GM12864 (cell line): ENCODE data around the gene NIPSNAP2.

Experiments
- DNase-seq: peaks from one replicate; pipeline ENCODE4 v3.0.0-alpha.2; 2011; ENCODE audit warnings: low read depth
- H3K4me3 ChIP-seq: 2 replicates; pipeline ENCODE4 v1.5.1; 2011; ENCODE audit warnings: mild to moderate bottlenecking, low read depth, low read length, control low read depth
- TF ChIP-seq, protein P1 (sequence below): IDR thresholded peaks from 2 replicates; pipeline ENCODE4 v1.5.1; 2011; ENCODE audit warnings: low read depth, mild to moderate bottlenecking, moderate library complexity, low read length, control low read depth, inconsistent platforms; ENCODE audit errors: missing control alignments

NIPSNAP2 gene

DNA sequence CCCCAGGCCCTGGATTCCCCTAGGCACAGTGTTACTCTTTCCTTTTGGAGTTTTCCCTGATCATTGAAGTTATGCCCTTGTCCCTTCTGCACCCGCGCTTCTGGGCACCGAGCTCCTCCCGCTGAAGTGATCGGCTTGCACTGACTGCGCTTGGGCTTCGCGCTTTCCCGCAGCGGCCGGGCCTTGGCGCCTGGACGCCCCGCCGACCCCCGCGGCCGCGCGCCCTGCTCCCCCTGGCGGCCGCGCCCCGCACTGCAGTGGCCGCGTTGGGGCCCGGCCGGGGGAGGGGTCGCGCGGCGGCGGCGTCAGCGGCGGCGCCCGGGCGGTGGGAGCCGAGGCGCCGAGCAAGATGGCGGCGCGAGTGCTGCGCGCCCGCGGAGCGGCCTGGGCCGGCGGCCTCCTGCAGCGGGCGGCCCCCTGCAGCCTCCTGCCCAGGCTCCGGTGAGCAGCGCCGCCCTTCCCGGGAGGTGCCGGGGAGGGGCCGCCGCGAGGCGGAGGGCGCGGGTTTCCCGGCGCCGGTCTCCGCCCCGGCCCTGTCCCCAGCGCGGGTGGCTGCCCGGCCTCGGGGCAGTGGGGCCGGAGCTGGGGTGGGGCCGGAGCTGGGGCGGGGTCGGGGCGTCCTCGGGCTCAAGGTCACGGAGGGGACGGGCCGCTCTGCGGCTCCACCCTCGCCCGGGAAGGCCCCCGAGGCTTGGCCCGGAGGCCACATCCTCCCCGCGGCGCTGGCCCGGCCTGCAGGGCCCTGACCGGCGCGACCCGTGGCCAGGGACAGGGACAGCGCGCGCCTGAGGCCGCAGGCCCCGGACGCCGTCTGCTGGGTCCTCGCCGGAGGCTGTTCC, at the start of gene NIPSNAP2:
Gene NIPSNAP2 (plus strand): TSS at position 325 of the 839 bp plus-strand sequence. CDS start 25 bp downstream, at position 350.
- TF ChIP-seq, protein P1, sequence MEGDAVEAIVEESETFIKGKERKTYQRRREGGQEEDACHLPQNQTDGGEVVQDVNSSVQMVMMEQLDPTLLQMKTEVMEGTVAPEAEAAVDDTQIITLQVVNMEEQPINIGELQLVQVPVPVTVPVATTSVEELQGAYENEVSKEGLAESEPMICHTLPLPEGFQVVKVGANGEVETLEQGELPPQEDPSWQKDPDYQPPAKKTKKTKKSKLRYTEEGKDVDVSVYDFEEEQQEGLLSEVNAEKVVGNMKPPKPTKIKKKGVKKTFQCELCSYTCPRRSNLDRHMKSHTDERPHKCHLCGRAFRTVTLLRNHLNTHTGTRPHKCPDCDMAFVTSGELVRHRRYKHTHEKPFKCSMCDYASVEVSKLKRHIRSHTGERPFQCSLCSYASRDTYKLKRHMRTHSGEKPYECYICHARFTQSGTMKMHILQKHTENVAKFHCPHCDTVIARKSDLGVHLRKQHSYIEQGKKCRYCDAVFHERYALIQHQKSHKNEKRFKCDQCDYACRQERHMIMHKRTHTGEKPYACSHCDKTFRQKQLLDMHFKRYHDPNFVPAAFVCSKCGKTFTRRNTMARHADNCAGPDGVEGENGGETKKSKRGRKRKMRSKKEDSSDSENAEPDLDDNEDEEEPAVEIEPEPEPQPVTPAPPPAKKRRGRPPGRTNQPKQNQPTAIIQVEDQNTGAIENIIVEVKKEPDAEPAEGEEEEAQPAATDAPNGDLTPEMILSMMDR: peak; percentile 55
- no peak for DNase-seq
- peak within 1 kb of the TSS; percentile 87 for H3K4me3 ChIP-seq

DNA sequence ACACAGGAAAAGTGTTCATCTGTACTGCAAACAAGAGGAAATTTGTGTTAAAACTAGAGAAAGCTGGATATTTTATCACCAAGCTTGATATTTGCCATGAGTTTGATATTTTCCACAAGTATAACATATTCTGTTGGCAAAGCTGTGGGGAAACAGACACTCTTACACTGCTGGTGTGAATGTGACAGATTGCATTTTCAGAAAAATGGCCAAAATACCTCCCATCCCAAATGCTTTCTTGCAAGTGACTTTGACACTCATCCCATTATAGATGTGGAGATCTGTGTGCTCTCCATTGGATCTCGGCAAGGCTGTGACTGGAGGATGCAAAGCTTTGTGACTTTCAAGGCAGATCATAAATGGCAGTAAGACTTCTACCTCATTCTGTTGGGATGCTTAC, 46.6 kb upstream of the NIPSNAP2 start:
- TF ChIP-seq, protein P1: no peak
- no peak overlapping the region for H3K4me3 ChIP-seq
- no peak for DNase-seq

DNA sequence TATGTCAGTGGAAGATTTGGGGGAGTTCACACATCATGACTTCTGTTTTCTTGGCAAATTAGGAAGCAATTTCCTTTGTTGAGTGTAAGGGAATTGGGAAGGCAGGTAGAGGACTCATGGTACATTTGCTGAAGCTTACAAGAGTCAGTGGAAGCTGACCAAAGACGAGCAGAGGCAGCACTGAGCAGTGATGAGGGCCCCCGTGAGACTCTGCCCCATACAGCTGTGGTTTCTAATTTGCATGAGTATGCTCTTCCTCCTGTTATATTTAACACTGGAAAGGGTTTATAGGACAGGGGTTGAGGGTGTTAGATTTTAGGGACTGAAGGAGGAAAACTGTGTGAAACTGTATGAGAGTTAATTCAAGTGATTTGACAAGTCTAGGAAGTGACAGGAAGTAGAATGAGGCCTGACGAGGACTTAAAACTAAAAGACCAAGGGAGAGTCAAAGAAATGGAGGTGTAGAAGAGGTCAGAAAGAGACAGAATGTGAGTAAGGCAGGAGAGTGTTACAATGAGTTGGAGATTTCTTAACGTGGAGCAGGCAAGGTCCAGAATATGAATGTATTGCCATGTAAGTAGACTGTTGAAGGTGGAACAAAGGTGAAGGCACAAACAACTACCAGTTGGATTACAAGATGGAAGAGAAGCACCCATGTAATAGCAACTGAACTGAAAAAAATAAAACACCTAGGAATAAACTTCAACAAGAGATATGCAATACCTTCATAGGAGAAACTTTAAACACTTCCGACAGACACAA, 36.2 kb upstream of the NIPSNAP2 start:
- H3K4me3 ChIP-seq: no peak overlapping the region
- TF ChIP-seq, protein P1: no peak
- DNase-seq: no peak

DNA sequence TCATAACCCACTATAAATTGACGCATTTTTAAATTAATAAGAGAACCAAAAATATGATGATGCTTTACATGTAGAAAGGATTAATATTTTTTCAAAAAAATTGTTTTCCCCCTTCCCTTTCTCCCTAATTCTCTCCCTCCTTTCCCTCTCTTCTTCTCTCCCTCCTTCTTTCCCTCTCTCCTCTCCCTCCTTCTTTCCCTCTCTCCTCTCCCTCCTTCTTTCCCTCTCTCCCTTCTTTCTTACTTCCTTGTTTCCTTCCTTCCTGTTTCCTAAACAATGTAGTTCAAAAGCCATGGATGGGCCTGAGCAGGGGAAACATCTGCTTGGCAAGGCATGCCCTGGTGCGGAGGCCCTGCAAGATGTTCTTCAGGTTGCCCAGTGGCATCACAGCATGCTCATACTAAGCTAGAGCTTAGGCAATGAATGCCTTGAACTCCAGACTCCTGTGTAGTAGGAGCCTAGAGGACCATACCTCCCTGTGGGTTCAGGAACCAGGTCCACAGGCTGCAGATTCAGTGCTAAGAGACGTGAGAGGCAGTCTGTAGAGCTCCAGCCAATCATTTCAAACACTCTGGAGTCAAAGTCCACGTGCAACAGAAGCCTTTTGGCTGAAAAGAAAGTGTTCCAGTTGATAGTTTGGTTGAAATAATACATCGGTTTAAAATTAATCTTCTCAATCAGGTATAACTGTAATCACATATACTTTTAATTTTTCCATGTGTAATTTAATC, 32.8 kb upstream of the NIPSNAP2 start:
- TF ChIP-seq, protein P1: no peak
- DNase-seq: no peak
- no peak overlapping the region for H3K4me3 ChIP-seq

DNA sequence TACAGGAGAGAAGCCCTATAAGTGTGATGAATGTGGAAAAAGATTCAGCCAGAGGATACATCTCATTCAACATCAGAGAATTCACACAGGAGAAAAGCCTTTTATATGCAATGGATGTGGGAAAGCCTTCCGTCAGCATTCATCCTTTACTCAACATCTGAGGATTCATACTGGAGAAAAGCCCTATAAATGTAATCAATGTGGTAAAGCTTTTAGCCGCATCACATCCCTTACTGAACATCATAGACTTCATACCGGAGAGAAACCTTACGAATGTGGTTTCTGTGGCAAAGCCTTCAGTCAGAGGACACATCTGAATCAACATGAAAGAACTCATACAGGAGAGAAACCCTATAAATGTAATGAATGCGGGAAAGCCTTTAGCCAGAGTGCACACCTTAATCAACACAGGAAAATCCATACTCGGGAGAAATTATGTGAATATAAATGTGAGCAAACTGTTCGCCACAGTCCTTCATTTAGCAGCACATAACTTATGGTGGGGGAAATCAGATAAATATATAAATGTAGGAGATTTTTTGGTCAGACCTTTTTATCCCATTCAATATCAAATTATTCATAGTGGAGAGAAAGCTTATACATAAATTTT, 24.8 kb upstream of the NIPSNAP2 start:
- TF ChIP-seq, protein P1: no peak
- no peak for DNase-seq

DNA sequence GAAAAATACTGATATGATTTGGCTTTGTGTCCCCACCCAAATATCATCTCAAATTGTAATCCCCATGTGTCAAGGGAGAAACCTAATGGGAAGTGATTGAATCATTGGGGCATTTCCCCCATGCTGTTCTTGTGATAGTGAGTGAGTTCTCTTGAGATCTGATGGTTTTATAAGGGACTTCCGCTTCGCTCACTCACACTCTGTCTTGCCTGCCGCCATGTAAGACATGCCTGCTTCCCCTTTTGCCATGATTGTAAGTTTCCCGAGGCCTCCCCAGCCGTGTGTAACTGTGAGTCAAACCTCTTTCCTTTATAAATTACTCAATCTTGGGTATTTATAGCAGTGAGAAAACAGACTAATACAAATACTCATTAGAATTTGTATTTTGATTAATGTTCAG, 17.8 kb upstream of the NIPSNAP2 start:
- DNase-seq: no peak
- TF ChIP-seq, protein P1: no peak
- H3K4me3 ChIP-seq: no peak overlapping the region

More for the DNA sequence above, 24.8 kb upstream of the NIPSNAP2 start:
- H3K4me3 ChIP-seq: no peak overlapping the region
